Stimulated activated CD8-positive, alpha-beta memory T cell treated with anti-CD3 and anti-CD28 coated beads, Interleukin-7, amount 100 ng/mL, for 24 hours (primary cell): ENCODE measurements around the gene PHTF2.
"Not testable (repeated sequence)": the region's sequence is repeated elsewhere in the genome, so short reads cannot be mapped to it uniquely, and the experiment has no call there.

Source experiments
- DNase-seq: peaks from one replicate; pipeline ENCODE4 v3.0.0-alpha.2; 2020; ENCODE audit warnings: low read depth

Gene PHTF2

GRCh38 chr7:77798394-77799077 is at the start of gene PHTF2, which contains the start of gene TMEM60:
TSS of gene PHTF2 (plus strand) at chr7:77798773.
TSS of gene TMEM60 (minus strand) at chr7:77798434. CDS start at chr7:77794373, 4,061 bp downstream.
- peak; percentile 83 for DNase-seq

GRCh38 chr7:77752016-77752415 is 46.6 kb upstream of the PHTF2 start:
- no peak for DNase-seq

GRCh38 chr7:77753173-77753572 is 45.4 kb upstream of the PHTF2 start:
- no peak for DNase-seq

- no peak for DNase-seq
Observed at GRCh38 chr7:77757589-77757988, 41.0 kb upstream of the PHTF2 start.

- peak; percentile 26 for DNase-seq
Observed at GRCh38 chr7:77759294-77759889, 39.2 kb upstream of the PHTF2 start.

- no peak for DNase-seq
Observed at GRCh38 chr7:77760809-77761453, 37.6 kb upstream of the PHTF2 start.

- no peak for DNase-seq
Observed at GRCh38 chr7:77765481-77765880, 33.1 kb upstream of the PHTF2 start.

- DNase-seq: no peak
Observed at GRCh38 chr7:77765906-77766800, 32.4 kb upstream of the PHTF2 start.

GRCh38 chr7:77766801-77767605 is 31.6 kb upstream of the PHTF2 start:
- no peak for DNase-seq

- no peak for DNase-seq
Observed at GRCh38 chr7:77770316-77770715, 28.3 kb upstream of the PHTF2 start.

GRCh38 chr7:77771901-77772300 is 26.7 kb upstream of the PHTF2 start:
- DNase-seq: no peak

- no peak for DNase-seq
Observed at GRCh38 chr7:77778535-77778934, 20.0 kb upstream of the PHTF2 start.

- DNase-seq: no peak
Observed at GRCh38 chr7:77782383-77782782, 16.2 kb upstream of the PHTF2 start.

- DNase-seq: no peak
Observed at GRCh38 chr7:77783111-77783510, 15.5 kb upstream of the PHTF2 start.

- DNase-seq: no peak
Observed at GRCh38 chr7:77783545-77783944, 15.0 kb upstream of the PHTF2 start.

- DNase-seq: not testable (repeated sequence)
Observed at GRCh38 chr7:77784426-77784825, 14.1 kb upstream of the PHTF2 start.

- no peak for DNase-seq
Observed at GRCh38 chr7:77786018-77786417, 12.6 kb upstream of the PHTF2 start.

- DNase-seq: no peak
Observed at GRCh38 chr7:77786741-77787140, 11.8 kb upstream of the PHTF2 start.

- no peak for DNase-seq
Observed at GRCh38 chr7:77788327-77788902, 10.2 kb upstream of the PHTF2 start.

GRCh38 chr7:77791336-77791735 is 7.2 kb upstream of the PHTF2 start:
- no peak for DNase-seq

- no peak for DNase-seq
Observed at GRCh38 chr7:77791956-77792355, 6.6 kb upstream of the PHTF2 start.
